Endothelial cell of umbilical vein (primary cell): ENCODE results near the gene POU3F1. TPM values are rescaled to one million over a fixed set of nuclear protein-coding genes. Genes with fewer than 3 reads are reported as not detected.

Experiments
- BruUV-seq: library from RNA; stranded (reverse); fragments of 400-500 nt; replicated peaks from 2 replicates; lab custom pipeline; 2021; lab: Mats Ljungman, UMichigan
- CTCF ChIA-PET: fragments of 300-600, 350-600 bp; sonication (Branson Sonifier 250); formaldehyde crosslinking; loops from one replicate; lab custom pipeline; 2021; ENCODE audit warnings: antibody characterized with exemption, inconsistent platforms; lab: Charles Lee
- POLR2A ChIA-PET: fragments of 300-600, 350-600 bp; sonication (Branson Sonifier 250); formaldehyde crosslinking; loops from one replicate; lab custom pipeline; 2021; ENCODE audit warnings: antibody characterized with exemption, inconsistent platforms; lab: Charles Lee
- DNase-seq: peaks from one replicate; pipeline ENCODE4 v3.0.0-alpha.2; 2011; ENCODE audit warnings: low read depth, low spot score
- FAIRE-seq: peaks from 2 replicates; lab custom pipeline; 2011; peaks lifted over from hg19 to GRCh38; lab: Jason Lieb, UNC
- H2AFZ ChIP-seq: 2 replicates; pipeline ENCODE4 v1.6.0; 2012; ENCODE audit warnings: low read depth, low read length, control low read depth, inconsistent platforms
- H3K27ac ChIP-seq: 2 replicates; pipeline ENCODE4 v1.5.1; 2011; ENCODE audit warnings: low read depth, mild to moderate bottlenecking, control low read depth, low read length, moderate library complexity; ENCODE audit not compliant: insufficient read depth
- H3K27me3 ChIP-seq, 2 experiments: 2 replicates each; pipeline versions ENCODE4 v1.6.0 to v1.6.1; 2011; ENCODE audit warnings: low read length in 2 of 2, mixed read lengths in 1 of 2; ENCODE audit not compliant: control insufficient read depth in 2 of 2, insufficient read depth in 2 of 2
- H3K36me3 ChIP-seq, 2 experiments: 2 replicates in 1 of 2; 3 replicates in 1 of 2; pipeline ENCODE4 v1.5.1; 2011; ENCODE audit warnings: low read length in 2 of 2, mild to moderate bottlenecking in 1 of 2, moderate library complexity in 1 of 2; ENCODE audit not compliant: control insufficient read depth in 2 of 2, insufficient read depth in 2 of 2; ENCODE audit errors: extremely low read depth in 1 of 2
- H3K4me1 ChIP-seq: 3 replicates; pipeline ENCODE4 v1.5.1; 2011; ENCODE audit warnings: mild to moderate bottlenecking, low read length; ENCODE audit not compliant: control insufficient read depth, insufficient read depth; ENCODE audit errors: extremely low read depth
- H3K4me2 ChIP-seq: 2 replicates; pipeline ENCODE4 v1.6.1; 2011; ENCODE audit warnings: low read length, control low read depth, mixed read lengths; ENCODE audit not compliant: insufficient read depth
- H3K4me3 ChIP-seq, 3 experiments: fragments of 200-600 bp in 1 of 3; sonication (generic), shearing (Covaris generic) in 1 of 3; replicated peaks in 1 of 3; 2 replicates each; pipeline ENCODE4 v1.5.1; 2011 to 2016; ENCODE audit warnings: control low read depth in 3 of 3, low read length in 3 of 3, mild to moderate bottlenecking in 2 of 3, inconsistent platforms in 1 of 3, low read depth in 1 of 3, moderate library complexity in 1 of 3; ENCODE audit not compliant: insufficient read depth in 1 of 3
- H3K79me2 ChIP-seq: 2 replicates; pipeline ENCODE4 v1.6.0; 2012; ENCODE audit warnings: low read length, inconsistent platforms; ENCODE audit not compliant: control insufficient read depth, insufficient read depth
- H3K9ac ChIP-seq: replicated peaks from 2 replicates; pipeline ENCODE3; 2011; ENCODE audit warnings: low read length, control low read depth; ENCODE audit not compliant: insufficient read depth; ENCODE audit errors: extremely low read depth
- H3K9me1 ChIP-seq: replicated peaks from 3 replicates; pipeline ENCODE4 v1.6.0; 2011; ENCODE audit warnings: mild to moderate bottlenecking, low read length; ENCODE audit not compliant: control insufficient read depth, insufficient read depth; ENCODE audit errors: extremely low read depth
- H3K9me3 ChIP-seq: replicated peaks from 2 replicates; pipeline ENCODE4 v1.5.1; 2012; ENCODE audit warnings: low read length, inconsistent platforms; ENCODE audit not compliant: control insufficient read depth, insufficient read depth
- H4K20me1 ChIP-seq: replicated peaks from 2 replicates; pipeline ENCODE3; 2011; ENCODE audit warnings: mild to moderate bottlenecking, low read length; ENCODE audit not compliant: control insufficient read depth, insufficient read depth; ENCODE audit errors: extremely low read depth
- EZH2 ChIP-seq: IDR thresholded peaks from 2 replicates; pipeline ENCODE4 v1.6.1; 2012; ENCODE audit warnings: borderline replicate concordance, low read depth, mild to moderate bottlenecking, moderate library complexity, low read length, inconsistent platforms; ENCODE audit not compliant: severe bottlenecking
- FOS ChIP-seq: IDR thresholded peaks from 2 replicates; pipeline ENCODE4 v1.6.1; 2011; ENCODE audit warnings: mild to moderate bottlenecking, low read length, moderate library complexity, borderline replicate concordance; ENCODE audit not compliant: insufficient read depth
- GATA2 ChIP-seq: IDR thresholded peaks from 2 replicates; pipeline ENCODE4 v1.7.0; 2011; ENCODE audit warnings: low read depth, mild to moderate bottlenecking, moderate library complexity, mixed read lengths, low read length; ENCODE audit not compliant: insufficient read length, insufficient read depth
- JUN ChIP-seq: IDR thresholded peaks from 2 replicates; pipeline ENCODE4 v1.6.1; 2011; ENCODE audit warnings: borderline replicate concordance, low read depth; ENCODE audit not compliant: insufficient read length, insufficient read depth
- MYC ChIP-seq: IDR thresholded peaks from one replicate; pipeline ENCODE4 v1.6.1; 2011; ENCODE audit warnings: mild to moderate bottlenecking, low read depth, low read length
- POLR2A ChIP-seq: IDR thresholded peaks from 2 replicates; pipeline ENCODE4 v1.6.1; 2012; ENCODE audit warnings: low read depth, mild to moderate bottlenecking, control low read depth, low read length
- POLR2AphosphoS5 ChIP-seq: IDR thresholded peaks from 2 replicates; pipeline ENCODE4 v1.6.1; 2012; ENCODE audit warnings: low read depth, mild to moderate bottlenecking, control low read depth, low read length, moderate library complexity; ENCODE audit not compliant: insufficient read depth
- dilution Hi-C: fragments of 300-500 bp; cut with MboI; formaldehyde crosslinking; loops from one replicate; pipeline ENCODE4 v1.15.0; 2019; ENCODE audit warnings: low sequenced_read_pairs; ENCODE audit not compliant: extremely low pct_ligation_motif_present
- intact Hi-C: fragments of 100-400 bp; cut with micrococcal nuclease; formaldehyde crosslinking; loops from one replicate; pipeline ENCODE4 v1.10.0; 2022
- polyA plus RNA-seq, 4 experiments: library from polyadenylated mRNA; depleted of rRNA in 3 of 4; stranded (reverse) in 3 of 4; unstranded in 1 of 4; fragments of >200 nt; gene quantifications; 2 replicates each; pipeline versions ENCODE4 v1.2.1 to v1.2.3, GENCODE V29; 2011 to 2012; ENCODE audit warnings: missing spikeins in 1 of 4
- total RNA-seq: library from RNA; stranded (reverse); gene quantifications from 2 replicates; pipeline ENCODE4 v1.2.3, GENCODE V29; 2021
- TF ChIP-seq, protein P1 (sequence below), 2 donors: IDR thresholded peaks; 1 replicate in 1 of 2; 2 replicates in 1 of 2; pipeline ENCODE4 v1.5.1; 2011; ENCODE audit warnings: low read length in 2 of 2, mild to moderate bottlenecking in 2 of 2, moderate library complexity in 2 of 2, control low read depth in 1 of 2, inconsistent platforms in 1 of 2, low read depth in 1 of 2; ENCODE audit not compliant: insufficient read depth in 1 of 2; ENCODE audit errors: extremely low read depth in 1 of 2
- TF ChIP-seq, protein P2 (sequence below): IDR thresholded peaks from 2 replicates; pipeline ENCODE4 v1.6.1; 2011; ENCODE audit not compliant: insufficient read depth, insufficient read length

POU3F1 gene
- total and polyA plus RNA-seq, 2 donors (not counting 3 experiments of a cell fraction or from before 2014, with no cell fraction given): not detected

DNA sequence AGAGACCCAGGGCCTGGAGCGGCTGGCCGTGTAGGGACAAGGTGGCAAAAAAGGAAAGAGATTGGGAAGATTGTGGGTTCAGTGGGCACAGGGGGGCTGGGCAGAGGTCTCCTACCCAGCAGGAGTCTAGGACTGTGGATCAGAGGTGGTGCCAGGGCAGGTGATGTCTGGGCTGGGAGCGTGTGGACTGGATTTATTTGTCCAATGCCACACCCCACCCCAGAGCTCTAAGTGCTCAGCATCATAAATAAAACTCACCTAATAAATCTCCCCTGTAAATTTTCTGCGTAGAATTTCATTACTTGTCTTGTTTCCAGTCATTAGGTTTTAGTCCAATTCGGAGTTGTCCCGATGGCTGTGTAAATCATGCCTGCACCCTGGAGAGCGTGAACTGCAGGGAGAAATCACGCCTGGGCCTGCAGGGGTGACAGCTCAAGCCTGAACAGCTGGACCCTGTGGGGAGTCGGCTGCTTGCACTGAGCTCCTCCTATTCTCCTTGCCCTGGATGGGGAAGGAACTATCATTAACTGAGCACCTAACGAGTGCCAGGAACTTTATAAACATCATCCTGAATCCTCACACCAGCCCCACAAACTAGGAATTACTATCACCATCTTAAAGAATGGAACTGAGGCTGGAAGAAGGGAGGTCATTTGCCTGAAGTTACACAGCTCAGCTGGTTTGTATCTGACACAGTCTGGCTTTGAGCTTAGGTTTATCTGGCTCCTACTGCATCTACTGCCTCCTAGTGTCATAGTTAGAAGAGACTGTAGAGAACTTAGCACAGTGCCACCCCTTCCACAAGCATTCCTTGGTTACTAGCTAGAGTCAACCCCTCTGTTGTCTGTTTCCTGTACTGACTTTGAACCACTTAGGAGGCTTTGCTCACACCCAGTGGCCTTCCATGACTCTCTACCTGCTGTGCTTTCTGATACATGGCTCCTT lies 25.0 kb upstream of the POU3F1 start:
- no peak for TF ChIP-seq JUN
- TF ChIP-seq, protein P1, sequence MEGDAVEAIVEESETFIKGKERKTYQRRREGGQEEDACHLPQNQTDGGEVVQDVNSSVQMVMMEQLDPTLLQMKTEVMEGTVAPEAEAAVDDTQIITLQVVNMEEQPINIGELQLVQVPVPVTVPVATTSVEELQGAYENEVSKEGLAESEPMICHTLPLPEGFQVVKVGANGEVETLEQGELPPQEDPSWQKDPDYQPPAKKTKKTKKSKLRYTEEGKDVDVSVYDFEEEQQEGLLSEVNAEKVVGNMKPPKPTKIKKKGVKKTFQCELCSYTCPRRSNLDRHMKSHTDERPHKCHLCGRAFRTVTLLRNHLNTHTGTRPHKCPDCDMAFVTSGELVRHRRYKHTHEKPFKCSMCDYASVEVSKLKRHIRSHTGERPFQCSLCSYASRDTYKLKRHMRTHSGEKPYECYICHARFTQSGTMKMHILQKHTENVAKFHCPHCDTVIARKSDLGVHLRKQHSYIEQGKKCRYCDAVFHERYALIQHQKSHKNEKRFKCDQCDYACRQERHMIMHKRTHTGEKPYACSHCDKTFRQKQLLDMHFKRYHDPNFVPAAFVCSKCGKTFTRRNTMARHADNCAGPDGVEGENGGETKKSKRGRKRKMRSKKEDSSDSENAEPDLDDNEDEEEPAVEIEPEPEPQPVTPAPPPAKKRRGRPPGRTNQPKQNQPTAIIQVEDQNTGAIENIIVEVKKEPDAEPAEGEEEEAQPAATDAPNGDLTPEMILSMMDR (IDR thresholded peaks at IDR 0.05; ENCODE audit: extremely low read depth in 1 of 2, insufficient read depth in 1 of 2, low read depth in 1 of 2, low read length in 2 of 2): peak in 1 of 2 donors; percentile 41
- Histone ChIP-seq H3K9ac (no peak overlapping the region), H3K27ac (no peak overlapping the region), H4K20me1 (no peaks in the 10 kb centered on the region), H3K9me1 (no peaks in the 10 kb centered on the region), H3K9me3 (no peaks in the 10 kb centered on the region), H3K4me1 (no peaks in the 10 kb centered on the region), H3K4me2 (no peak overlapping the region), H3K79me2 (no peaks in the 10 kb centered on the region), H3K36me3 (no peaks in the 10 kb centered on the region), H2AFZ (no peak overlapping the region), H3K27me3 (peaks cover 7 to 8% of the 10 kb centered on the region in 2 experiments), H3K4me3 (no peak overlapping the region)
- intact Hi-C loops: loop anchor here (1.0 kb wide), 1 partner anchor 45 kb away; no protein-coding TSS in a partner anchor
- POLR2A ChIA-PET: interaction anchor here (0.6 kb wide), 1 partner anchor 40 kb away, joined by 3 read pairs; no protein-coding TSS in a partner anchor
- FAIRE-seq (peak; percentile 47), DNase-seq (peak; percentile 28)
- BruUV-seq: no TSS peak
- CTCF ChIA-PET: interaction anchor here (0.6 to 3.2 kb wide), 26 partner anchors 9 to 764 kb away, joined by 3 to 66 read pairs (median 5); partner anchors contain the start of genes MTF1 and POU3F1
- dilution Hi-C loops: no loop called here

DNA sequence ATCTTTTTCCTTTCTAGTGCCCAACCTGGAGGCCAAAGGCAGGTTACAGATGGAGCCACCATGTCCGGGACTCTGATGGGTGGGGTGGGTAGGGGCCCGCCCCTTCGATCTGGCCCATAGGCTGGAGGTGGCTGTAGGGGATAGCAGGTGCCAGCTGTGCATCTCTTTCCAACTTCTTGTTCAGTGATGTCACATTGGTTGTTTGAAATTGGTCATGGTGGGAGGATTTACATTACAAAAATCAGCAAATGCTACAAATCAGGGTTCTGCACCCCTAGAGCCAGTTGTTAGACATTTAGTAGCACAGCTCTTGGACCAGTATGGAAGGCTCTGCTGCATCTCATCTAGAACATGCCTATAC lies 22.4 kb upstream of the POU3F1 start:
- Histone ChIP-seq H3K79me2 (no peaks in the 10 kb centered on the region), H3K27ac (no peak overlapping the region), H3K4me2 (no peak overlapping the region), H3K4me1 (no peaks in the 10 kb centered on the region), H3K4me3 (no peak overlapping the region), H3K9me1 (no peaks in the 10 kb centered on the region), H2AFZ (no peak overlapping the region), H3K9me3 (no peaks in the 10 kb centered on the region), H4K20me1 (no peaks in the 10 kb centered on the region), H3K36me3 (no peaks in the 10 kb centered on the region), H3K9ac (no peak overlapping the region), H3K27me3 (peaks cover 7 to 8% of the 10 kb centered on the region in 2 experiments)
- CTCF ChIA-PET: interaction anchor here (1.4 kb wide), 1 partner anchor 11 kb away, joined by 4 read pairs; no protein-coding TSS in a partner anchor
- no TSS peak for BruUV-seq
- TF ChIP-seq, protein P1 (IDR thresholded peaks at IDR 0.05; ENCODE audit: extremely low read depth in 1 of 2, insufficient read depth in 1 of 2, low read depth in 1 of 2, low read length in 2 of 2): no peak
- no peak for TF ChIP-seq GATA2
- TF ChIP-seq EZH2: no peak
- TF ChIP-seq, protein P2, sequence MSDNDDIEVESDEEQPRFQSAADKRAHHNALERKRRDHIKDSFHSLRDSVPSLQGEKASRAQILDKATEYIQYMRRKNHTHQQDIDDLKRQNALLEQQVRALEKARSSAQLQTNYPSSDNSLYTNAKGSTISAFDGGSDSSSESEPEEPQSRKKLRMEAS: no peak
- no peak for TF ChIP-seq POLR2A
- TF ChIP-seq JUN: no peak
- no peak for TF ChIP-seq FOS
- TF ChIP-seq POLR2AphosphoS5: no peak
- TF ChIP-seq MYC: no peak
- FAIRE-seq (no peak), DNase-seq (no peak)
- intact Hi-C loops (no loop called here), dilution Hi-C loops (no loop called here)
- POLR2A ChIA-PET: no interaction called here
